H1 (cell line): Measurements from ENCODE around the gene POU2F1. TPM values are rescaled to one million over a fixed set of nuclear protein-coding genes. Genes with fewer than 3 reads are reported as not detected.

Experiments
- CTCF ChIA-PET: fragments of 300-600 bp; sonication (Branson Sonifier 250); formaldehyde crosslinking; loops from one replicate; lab custom pipeline; 2021; ENCODE audit not compliant: partially characterized antibody; lab: Charles Lee
- POLR2A ChIA-PET: fragments of 300-600 bp; sonication (Branson Sonifier 250); formaldehyde crosslinking; loops from one replicate; lab custom pipeline; 2021; ENCODE audit warnings: inconsistent platforms; ENCODE audit not compliant: partially characterized antibody; lab: Charles Lee
- DNase-seq, 2 experiments: peaks; one replicate each; pipeline versions ENCODE4 v3.0.0 to v3.0.0-alpha.2; 2010 to 2022; ENCODE audit warnings: low spot score in 2 of 2, low read depth in 1 of 2, mixed read lengths in 1 of 2
- FAIRE-seq: peaks from 2 replicates; lab custom pipeline; 2011; peaks lifted over from hg19 to GRCh38; lab: Jason Lieb, UNC
- H2AFZ ChIP-seq: 2 replicates; pipeline ENCODE4 v1.8.1; 2012; ENCODE audit warnings: low read length, inconsistent platforms
- H2AK5ac ChIP-seq: 2 replicates; pipeline ENCODE4 v1.6.1; 2013; ENCODE audit warnings: low read depth, low read length
- H2BK120ac ChIP-seq: replicated peaks from 2 replicates; pipeline ENCODE3; 2013; ENCODE audit warnings: low read depth, low read length, inconsistent platforms
- H2BK12ac ChIP-seq: 2 replicates; pipeline ENCODE4 v1.6.1; 2013; ENCODE audit warnings: low read depth, low read length
- H2BK15ac ChIP-seq: 2 replicates; pipeline ENCODE4 v1.6.1; 2013; ENCODE audit warnings: low read length
- H2BK20ac ChIP-seq: 2 replicates; pipeline ENCODE4 v1.6.1; 2013; ENCODE audit warnings: low read length
- H2BK5ac ChIP-seq: 2 replicates; pipeline ENCODE4 v1.6.1; 2013; ENCODE audit warnings: low read depth, low read length
- H3K14ac ChIP-seq: 2 replicates; pipeline ENCODE4 v1.6.1; 2013; ENCODE audit warnings: inconsistent platforms; ENCODE audit not compliant: insufficient read length
- H3K18ac ChIP-seq: 2 replicates; pipeline ENCODE4 v1.6.1; 2013; ENCODE audit warnings: low read length; ENCODE audit errors: extremely low read depth
- H3K23ac ChIP-seq: 2 replicates; pipeline ENCODE4 v1.6.1; 2013; ENCODE audit warnings: inconsistent platforms; ENCODE audit not compliant: insufficient read length
- H3K23me2 ChIP-seq: 2 replicates; pipeline ENCODE4 v1.6.1; 2013; ENCODE audit warnings: low read depth, low read length
- H3K27ac ChIP-seq: 2 replicates; pipeline ENCODE4 v1.6.1; 2011; ENCODE audit warnings: low read depth, low read length, inconsistent platforms
- H3K27me3 ChIP-seq, 4 experiments: replicated peaks in 1 of 4; 1 replicate in 1 of 4; 2 replicates in 3 of 4; pipeline versions ENCODE4 v1.6.1 to v1.8.1; 2011 to 2013; ENCODE audit warnings: low read length in 3 of 4, mild to moderate bottlenecking in 3 of 4, inconsistent platforms in 2 of 4, mixed read lengths in 2 of 4, moderate library complexity in 1 of 4; ENCODE audit not compliant: control insufficient read depth in 3 of 4, insufficient read depth in 3 of 4; ENCODE audit errors: extremely low read depth in 1 of 4
- H3K36me3 ChIP-seq, 4 experiments: 2 replicates each; pipeline versions ENCODE4 v1.6.1 to v1.8.1; 2011 to 2013; ENCODE audit warnings: mild to moderate bottlenecking in 4 of 4, low read length in 3 of 4, moderate library complexity in 2 of 4, control low read depth in 1 of 4, inconsistent platforms in 1 of 4; ENCODE audit not compliant: insufficient read depth in 4 of 4, control insufficient read depth in 2 of 4
- H3K4ac ChIP-seq: replicated peaks from 2 replicates; pipeline ENCODE3; 2013; ENCODE audit warnings: low read length, low read depth, mixed read lengths, inconsistent platforms; ENCODE audit not compliant: insufficient read length
- H3K4me1 ChIP-seq, 4 experiments: replicated peaks in 1 of 4; 1 replicate in 1 of 4; 2 replicates in 3 of 4; pipeline versions ENCODE4 v1.6.1 to v1.8.1; 2011 to 2013; ENCODE audit warnings: low read length in 3 of 4, inconsistent platforms in 2 of 4, mixed read lengths in 1 of 4; ENCODE audit not compliant: insufficient read depth in 4 of 4, control insufficient read depth in 3 of 4
- H3K4me2 ChIP-seq, 2 experiments: 2 replicates each; pipeline versions ENCODE4 v1.6.1 to v1.8.1; 2011 to 2013; ENCODE audit warnings: low read depth in 2 of 2, low read length in 2 of 2, control low read depth in 1 of 2, inconsistent platforms in 1 of 2, mild to moderate bottlenecking in 1 of 2; ENCODE audit not compliant: insufficient read depth in 1 of 2
- H3K4me3 ChIP-seq, 4 experiments: fragments of 200-600, 300-600 bp in 1 of 4; sonication (generic), shearing (Covaris generic), sonication (Bioruptor Twin) in 1 of 4; 2 replicates each; pipeline versions ENCODE4 v1.5.1 to v1.8.1; 2011 to 2016; ENCODE audit warnings: low read length in 4 of 4, low read depth in 3 of 4, control low read depth in 2 of 4, inconsistent platforms in 2 of 4, mild to moderate bottlenecking in 2 of 4, mixed read lengths in 1 of 4, moderate library complexity in 1 of 4; ENCODE audit not compliant: insufficient read depth in 2 of 4; ENCODE audit errors: extremely low read depth in 1 of 4
- H3K56ac ChIP-seq: replicated peaks from 2 replicates; pipeline ENCODE3; 2013; ENCODE audit warnings: low read depth, mild to moderate bottlenecking, mixed read lengths, low read length, inconsistent platforms; ENCODE audit not compliant: insufficient read length
- H3K79me1 ChIP-seq: 2 replicates; pipeline ENCODE4 v1.6.1; 2013; ENCODE audit warnings: low read depth, low read length, control low read depth
- H3K79me2 ChIP-seq, 2 experiments: 2 replicates each; pipeline versions ENCODE4 v1.6.1 to v1.8.1; 2012 to 2013; ENCODE audit warnings: low read length in 2 of 2, mild to moderate bottlenecking in 2 of 2, inconsistent platforms in 1 of 2; ENCODE audit not compliant: insufficient read depth in 2 of 2, control insufficient read depth in 1 of 2
- H3K9ac ChIP-seq, 4 experiments: replicated peaks in 1 of 4; 1 replicate in 1 of 4; 2 replicates in 3 of 4; pipeline versions ENCODE4 v1.6.1 to v1.8.1; 2011 to 2013; ENCODE audit warnings: low read depth in 3 of 4, low read length in 3 of 4, control low read depth in 2 of 4, mild to moderate bottlenecking in 2 of 4, moderate library complexity in 2 of 4, inconsistent platforms in 1 of 4; ENCODE audit errors: extremely low read depth in 1 of 4
- H3K9me3 ChIP-seq, 2 experiments: 2 replicates each; pipeline versions ENCODE4 v1.6.1 to v1.8.1; 2012 to 2013; ENCODE audit warnings: mild to moderate bottlenecking in 2 of 2, moderate library complexity in 2 of 2, control low read depth in 1 of 2, inconsistent platforms in 1 of 2, low read depth in 1 of 2, low read length in 1 of 2, mixed read lengths in 1 of 2; ENCODE audit not compliant: insufficient read depth in 2 of 2
- H4K20me1 ChIP-seq, 2 experiments: replicated peaks in 1 of 2; 2 replicates each; pipeline versions ENCODE3 to v1.8.1; 2011 to 2013; ENCODE audit warnings: inconsistent platforms in 2 of 2, low read length in 2 of 2, mild to moderate bottlenecking in 1 of 2; ENCODE audit not compliant: insufficient read depth in 2 of 2, control insufficient read depth in 1 of 2
- H4K5ac ChIP-seq: 2 replicates; pipeline ENCODE4 v1.6.1; 2013; ENCODE audit warnings: low read length, low read depth, mixed read lengths, inconsistent platforms; ENCODE audit not compliant: insufficient read length
- H4K8ac ChIP-seq: 2 replicates; pipeline ENCODE4 v1.8.0; 2013; ENCODE audit warnings: mild to moderate bottlenecking, moderate library complexity, low read length, inconsistent platforms; ENCODE audit not compliant: insufficient read depth; ENCODE audit errors: extremely low read depth
- H4K91ac ChIP-seq: replicated peaks from 2 replicates; pipeline ENCODE3; 2013; ENCODE audit warnings: low read length, mixed read lengths, inconsistent platforms; ENCODE audit not compliant: insufficient read length
- BACH1 ChIP-seq: IDR thresholded peaks from 2 replicates; pipeline ENCODE4 v1.6.1; 2012; ENCODE audit warnings: low read length, improper control_type of control experiment
- CTCF ChIP-seq, 3 experiments: IDR thresholded peaks; 1 replicate in 2 of 3; 2 replicates in 1 of 3; pipeline versions ENCODE4 v1.5.1 to v1.6.1; 2011; ENCODE audit warnings: low read length in 3 of 3, mild to moderate bottlenecking in 3 of 3, inconsistent platforms in 2 of 3, low read depth in 1 of 3, moderate library complexity in 1 of 3; ENCODE audit not compliant: insufficient read depth in 1 of 3; ENCODE audit errors: control extremely low read depth in 1 of 3
- MAFK ChIP-seq: IDR thresholded peaks from 2 replicates; pipeline ENCODE4 v1.6.1; 2012; ENCODE audit warnings: low read depth, mild to moderate bottlenecking, improper control_type of control experiment, low read length
- RAD21 ChIP-seq, 2 experiments: IDR thresholded peaks in 1 of 2; conservative IDR thresholded peaks in 1 of 2; 2 replicates each; pipeline ENCODE4 v1.6.1; 2011; ENCODE audit warnings: low read depth in 2 of 2, low read length in 2 of 2, improper control_type of control experiment in 1 of 2, inconsistent platforms in 1 of 2, mild to moderate bottlenecking in 1 of 2, moderate library complexity in 1 of 2
- RNF2 ChIP-seq: fragments of 200-900, 300-1000 bp; sonication (generic); IDR thresholded peaks from 2 replicates; pipeline ENCODE4 v1.7.1; 2016; ENCODE audit warnings: borderline replicate concordance, low read depth, mild to moderate bottlenecking, antibody characterized with exemption, low read length; ENCODE audit not compliant: poor library complexity, severe bottlenecking; ENCODE audit errors: missing control alignments
- YY1 ChIP-seq: IDR thresholded peaks from 2 replicates; pipeline ENCODE4 v1.6.1; 2011; ENCODE audit warnings: low read depth, mild to moderate bottlenecking, low read length
- WGBS, 2 experiments: shearing (Covaris generic) in 1 of 2; methylation state at CpG; one replicate each; pipeline versions ENCODE4 v1.1.6 to v1.1.7; 2013 to 2015; ENCODE audit warnings: low lambda C conversion rate in 2 of 2, mixed read lengths in 2 of 2, inconsistent platforms in 1 of 2, low coverage in 1 of 2, missing lambda C conversion rate in 1 of 2; ENCODE audit not compliant: insufficient replicate concordance in 2 of 2, insufficient coverage in 1 of 2, insufficient read length in 1 of 2; ENCODE audit errors: extremely low coverage in 1 of 2, missing lambda C conversion rate in 1 of 2; 5-methylcytosine and 5-hydroxymethylcytosine counted together
- polyA plus RNA-seq, 7 experiments: library from polyadenylated mRNA; depleted of rRNA in 3 of 7; stranded (reverse) in 5 of 7; unstranded in 2 of 7; fragments of >200 nt in 5 of 7; fragments of 200-250 nt in 2 of 7; gene quantifications; 1 replicate in 5 of 7; 2 replicates in 1 of 7; 4 replicates in 1 of 7; pipeline versions ENCODE4 v1.2.1 to v1.2.3, GENCODE V29; 2011 to 2013; ENCODE audit warnings: missing spikeins in 2 of 7, mixed read lengths in 2 of 7
- total RNA-seq: library from RNA; stranded (reverse); fragmentation: NEBNext Ultra II Directional; extraction: Animal tissue kit (Norgen Biotek cat#: 25700); gene quantifications from 2 replicates; pipeline ENCODE4 v1.2.1, GENCODE V29; 2021

Gene POU2F1
- total and polyA plus RNA-seq, 2 of the 8 experiments (the other 6 are each of a cell fraction or from before 2014, with no cell fraction given), result 37.0 to 57.2 TPM

- no peak overlapping the region for H4K91ac ChIP-seq
- POLR2A ChIA-PET, result interaction anchor here (1.3 to 1.6 kb wide), 2 partner anchors 20 to 22 kb away, joined by 3 to 4 read pairs; partner anchors contain the start of gene POU2F1
- H3K27me3 ChIP-seq, result no peaks in the 10 kb centered on the region
Measured at GRCh38 chr1:167197692-167198091, 23.0 kb upstream of the POU2F1 start.

More at GRCh38 chr1:167197692-167198091, 23.0 kb upstream of the POU2F1 start:
- no peaks in the 10 kb centered on the region for H3K36me3 ChIP-seq
- H2BK15ac ChIP-seq, result no peak overlapping the region
- no peak overlapping the region for H4K5ac ChIP-seq
- H3K4ac ChIP-seq, result no peak overlapping the region
- no peak overlapping the region; the same call in 1 of the 2 replicates for H2AK5ac ChIP-seq
- H3K9ac ChIP-seq, result no peak overlapping the region
- WGBS, 2 experiments, result 83% methylated on average over 4 of the region's 4 CpGs; no CpG with 5 or more reads in 1 of the 2 experiments
- H4K20me1 ChIP-seq, result no peaks in the 10 kb centered on the region
- no peak overlapping the region for H2BK5ac ChIP-seq
- H2BK120ac ChIP-seq, result no peak overlapping the region
- no peak overlapping the region for H2BK12ac ChIP-seq
- DNase-seq (no peak), FAIRE-seq (no peak)
- no peak overlapping the region for H3K18ac ChIP-seq
- H3K14ac ChIP-seq, result no peak overlapping the region
- no peak overlapping the region for H3K4me2 ChIP-seq
- H3K27ac ChIP-seq, result no peak overlapping the region
- 0 out of 2 replicates have a peak, but pooled peaks have one; percentile 34 for TF ChIP-seq BACH1
- peak; percentile 33; the same call in 1 of the 2 replicates for TF ChIP-seq MAFK
- peak; percentile 29 to 45; a peak in 2 of 4 replicates for TF ChIP-seq RAD21 (IDR thresholded peaks at IDR 0.05 in 1 of 2, conservative IDR thresholded peaks at IDR 0.05 in 1 of 2; ENCODE audit: low read depth in 2 of 2, low read length in 2 of 2)
- TF ChIP-seq RNF2, result no peak
- no peak for TF ChIP-seq YY1
- TF ChIP-seq CTCF (IDR thresholded peaks at IDR 0.05; ENCODE audit: control extremely low read depth in 1 of 3, insufficient read depth in 1 of 3, low read depth in 1 of 3, low read length in 3 of 3), result peak in 2 of 3 experiments; percentile 13 to 15; a peak in 1 of 4 replicates
- H3K79me1 ChIP-seq, result no peaks in the 10 kb centered on the region
- no peak overlapping the region for H2BK20ac ChIP-seq
- H2AFZ ChIP-seq, result no peak overlapping the region
- H3K9me3 ChIP-seq, result no peaks in the 10 kb centered on the region
- CTCF ChIA-PET, result interaction anchor here (0.9 to 1.5 kb wide), 5 partner anchors 9 to 65 kb away, joined by 3 to 4 read pairs (median 3); no protein-coding TSS in a partner anchor
- no peaks in the 10 kb centered on the region; a peak in 3 of 7 replicates for H3K4me1 ChIP-seq
- peak overlapping the region; percentile 51; the same call in 1 of the 2 replicates for H4K8ac ChIP-seq
- no peak overlapping the region for H3K23ac ChIP-seq
- H3K4me3 ChIP-seq, result no peak overlapping the region
- no peaks in the 10 kb centered on the region for H3K79me2 ChIP-seq
- H3K56ac ChIP-seq, result no peak overlapping the region
- H3K23me2 ChIP-seq, result no peaks in the 10 kb centered on the region
